HUES48 (cell line): ENCODE measurements around the gene HNRNPU.
"Not testable (repeated sequence)": the region's sequence is repeated elsewhere in the genome, so short reads cannot be mapped to it uniquely, and the experiment has no call there.

Source experiments
- H3K27ac ChIP-seq: one replicate; pipeline ENCODE4 v1.7.0; 2013; ENCODE audit warnings: low read depth, low read length, inconsistent platforms
- H3K27me3 ChIP-seq: 2 replicates; pipeline ENCODE4 v1.6.1; 2013; ENCODE audit warnings: mild to moderate bottlenecking, low read length; ENCODE audit not compliant: control insufficient read depth, insufficient read depth
- H3K36me3 ChIP-seq: 2 replicates; pipeline ENCODE4 v1.6.1; 2013; ENCODE audit warnings: low read length; ENCODE audit not compliant: control insufficient read depth, insufficient read depth
- H3K4me1 ChIP-seq: 2 replicates; pipeline ENCODE4 v1.6.1; 2013; ENCODE audit warnings: mild to moderate bottlenecking, low read length; ENCODE audit not compliant: control insufficient read depth, insufficient read depth
- H3K4me3 ChIP-seq: 2 replicates; pipeline ENCODE4 v1.5.1; 2013; ENCODE audit warnings: mild to moderate bottlenecking, low read depth, low read length
- H3K9ac ChIP-seq: 2 replicates; pipeline ENCODE4 v1.6.1; 2013; ENCODE audit warnings: mild to moderate bottlenecking, low read depth, low read length, moderate library complexity
- H3K9me3 ChIP-seq: 2 replicates; pipeline ENCODE4 v1.6.1; 2013; ENCODE audit warnings: low read length; ENCODE audit not compliant: control insufficient read depth, insufficient read depth

The HNRNPU gene

DNA sequence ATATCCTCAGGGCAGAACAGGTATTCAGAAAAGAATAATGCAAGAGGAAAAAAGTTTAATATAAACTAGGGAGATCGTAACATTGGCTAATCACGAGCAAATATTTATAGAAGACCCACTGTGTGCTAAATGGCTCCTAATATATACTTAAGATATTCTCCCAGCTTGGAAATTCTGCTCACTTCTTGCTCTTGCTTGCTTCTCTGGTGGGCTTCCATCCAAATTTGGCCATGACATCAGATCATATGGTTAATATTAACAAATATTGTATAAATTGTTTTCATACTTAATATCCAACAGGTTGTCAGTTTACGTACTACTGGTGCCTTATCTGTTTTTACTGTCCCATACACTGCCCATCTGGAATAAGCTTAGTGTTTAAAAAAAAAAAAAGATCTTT lies 27.8 kb downstream of the HNRNPU start:
- Histone ChIP-seq H3K4me3 (peak overlapping the region; percentile 96), H3K27me3 (no peaks in the 10 kb centered on the region), H3K36me3 (peaks cover 27% of the 10 kb centered on the region), H3K27ac (peak overlapping the region; percentile 100), H3K9ac (peak overlapping the region; percentile 100), H3K9me3 (no peaks in the 10 kb centered on the region), H3K4me1 (peaks cover 26% of the 10 kb centered on the region)

DNA sequence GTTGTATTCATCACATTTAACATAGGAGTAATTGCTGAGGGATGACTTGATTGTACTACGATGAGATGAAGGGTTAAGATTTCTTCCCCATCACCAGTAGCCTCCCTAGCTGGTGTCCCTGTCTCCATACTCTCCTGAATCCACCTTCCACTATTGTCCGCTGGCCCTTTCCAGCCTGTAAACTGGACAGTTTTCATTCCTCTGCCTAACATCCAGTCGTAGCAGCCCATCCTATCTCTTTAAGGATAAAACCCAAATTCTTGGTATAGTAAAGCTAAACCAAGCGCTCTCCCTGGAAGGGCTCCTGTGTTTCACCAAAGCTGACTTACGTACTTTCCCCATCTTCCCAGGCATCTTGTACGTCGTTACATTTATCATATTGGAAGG lies 28.2 kb downstream of the HNRNPU start:
- peak overlapping the region; percentile 96 for H3K4me3 ChIP-seq
- no peaks in the 10 kb centered on the region for H3K9me3 ChIP-seq
- peak overlapping the region; percentile 100 for H3K9ac ChIP-seq
- H3K4me1 ChIP-seq: peaks cover 26% of the 10 kb centered on the region
- H3K27ac ChIP-seq: peak overlapping the region; percentile 100
- no peaks in the 10 kb centered on the region for H3K27me3 ChIP-seq
- H3K36me3 ChIP-seq: peaks cover 22% of the 10 kb centered on the region

DNA sequence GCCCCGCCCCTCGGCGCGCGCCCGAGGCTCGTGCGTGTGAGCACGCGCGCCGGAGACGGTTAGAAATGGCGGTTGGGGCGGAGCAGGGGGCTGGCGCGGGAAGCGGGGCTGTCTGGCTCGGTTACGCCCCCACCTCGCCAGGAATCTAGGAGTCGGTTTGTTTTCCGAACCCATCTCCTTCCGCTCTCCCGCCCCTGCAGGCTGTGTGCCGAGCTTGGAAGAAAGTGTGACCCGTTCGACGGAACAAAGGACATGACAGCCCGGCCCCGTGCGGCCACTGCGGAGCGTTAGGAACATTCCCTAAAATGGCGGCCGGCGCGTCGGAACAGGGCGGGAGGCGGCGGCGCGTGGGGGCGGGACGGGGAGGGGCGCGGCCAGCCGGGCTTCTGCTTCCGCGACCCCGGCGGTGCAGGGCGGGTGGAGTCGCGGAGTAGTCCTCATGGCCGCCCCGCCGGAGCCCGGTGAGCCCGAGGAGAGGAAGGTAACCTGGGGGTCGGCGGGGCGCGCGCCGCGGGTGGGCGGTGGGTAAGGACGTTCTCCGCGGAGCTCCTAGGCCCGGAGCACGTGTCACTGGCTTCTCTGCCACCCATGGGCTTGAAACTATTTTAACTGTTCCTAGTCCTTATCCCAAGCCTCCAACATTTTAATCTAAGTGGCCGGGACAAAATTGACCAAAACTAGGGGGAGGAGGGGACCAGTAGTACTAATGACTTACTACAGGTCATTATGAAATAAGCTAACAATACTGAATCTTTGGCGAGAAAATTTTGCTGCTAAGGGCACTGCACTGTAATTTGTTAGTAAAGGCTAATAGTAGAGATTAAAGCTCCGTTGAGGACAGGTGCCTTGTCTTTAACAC lies 28.8 kb downstream of the HNRNPU start, which contains the start of gene COX20:
Gene COX20, plus strand, starts transcription at position 383 of the 859 bp plus-strand sequence. Its CDS starts 57 bp downstream, at position 440.
- Histone ChIP-seq H3K4me3 (peak within 1 kb of the TSS; percentile 96), H3K9ac (peak within 1 kb of the TSS; percentile 100), H3K36me3 (peaks cover 16% of the 10 kb centered on the region), H3K9me3 (no peaks in the 10 kb centered on the region), H3K4me1 (peaks cover 26% of the 10 kb centered on the region), H3K27ac (peak within 1 kb of the TSS; percentile 100), H3K27me3 (no peaks in the 10 kb centered on the region)

DNA sequence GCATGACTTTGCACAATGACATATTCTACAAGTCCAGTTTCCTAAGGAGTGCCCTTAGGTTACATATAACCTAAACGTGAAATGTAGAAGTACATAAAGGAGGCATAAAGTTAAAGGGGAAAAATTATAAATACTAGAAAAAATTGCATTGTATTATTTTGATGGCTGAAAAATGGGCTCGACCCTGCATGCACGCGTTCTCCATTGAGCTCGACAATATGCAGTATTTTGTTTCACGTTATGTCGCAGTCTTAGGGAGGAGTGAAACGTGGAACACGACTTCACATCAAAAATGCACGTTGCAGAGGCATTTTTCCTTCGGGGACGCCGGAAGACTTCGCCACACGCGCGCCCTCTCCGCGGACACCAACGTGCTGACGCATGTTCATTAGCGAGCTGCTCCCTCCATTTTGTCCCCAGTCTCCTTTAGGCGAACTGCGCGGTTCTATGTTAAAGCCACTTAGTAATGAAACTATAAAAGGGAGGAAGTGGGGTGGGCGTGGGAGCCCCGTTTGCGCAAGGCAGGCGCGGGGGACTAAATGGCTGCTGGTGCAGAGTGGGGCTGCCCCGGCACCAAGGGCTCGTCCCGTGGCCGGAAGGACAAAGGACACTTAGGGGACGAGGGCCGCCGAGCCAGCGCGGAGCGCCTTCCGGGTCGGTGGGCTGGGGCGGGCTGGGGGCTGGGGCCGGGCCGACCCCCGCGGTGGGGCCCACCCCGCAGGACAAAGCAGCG lies 29.6 kb downstream of the HNRNPU start:
- peaks cover 8% of the 10 kb centered on the region for H3K36me3 ChIP-seq
- H3K4me3 ChIP-seq: peak overlapping the region; percentile 96
- peaks cover 26% of the 10 kb centered on the region for H3K4me1 ChIP-seq
- H3K27ac ChIP-seq: peak overlapping the region; percentile 100
- H3K27me3 ChIP-seq: no peaks in the 10 kb centered on the region
- peak overlapping the region; percentile 100 for H3K9ac ChIP-seq
- H3K9me3 ChIP-seq: no peaks in the 10 kb centered on the region

DNA sequence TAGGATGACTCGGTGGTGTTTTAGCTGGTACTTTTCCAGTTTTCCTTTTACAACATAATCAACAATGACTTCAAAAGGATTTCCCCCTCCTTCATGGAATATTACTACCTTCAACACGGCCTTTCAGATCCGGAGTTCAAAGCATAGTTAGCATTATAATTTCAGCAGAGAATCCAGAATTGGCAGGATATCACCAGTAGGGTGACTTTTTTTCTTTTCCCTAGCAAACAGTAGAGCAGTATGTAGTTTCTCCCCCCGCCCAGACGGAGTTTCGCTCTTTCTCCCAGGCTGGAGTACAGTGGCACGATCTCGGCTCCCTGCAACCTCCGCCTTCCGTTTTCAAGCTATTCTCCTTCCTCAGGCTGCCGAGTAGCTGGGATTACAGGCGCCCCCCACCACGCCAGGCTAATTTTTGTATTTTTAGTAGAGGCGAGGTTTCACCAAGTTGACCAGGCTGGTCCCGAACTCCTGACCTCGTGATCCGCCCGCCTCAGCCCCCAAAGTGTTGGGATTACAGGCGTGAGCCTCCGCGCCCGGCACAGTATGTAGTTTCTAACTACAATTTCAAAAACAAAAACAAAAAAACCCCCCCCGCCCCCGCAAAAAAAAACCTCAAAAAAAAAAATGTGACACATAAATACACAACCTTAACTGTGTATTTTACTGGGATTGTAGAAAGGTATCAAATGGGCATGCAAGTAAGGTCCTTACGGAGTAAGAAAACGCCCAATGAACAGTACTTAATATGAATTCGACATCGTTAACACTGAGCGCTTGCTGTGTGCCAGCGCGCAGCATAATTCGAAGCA lies 30.4 kb downstream of the HNRNPU start:
- peaks cover 26% of the 10 kb centered on the region for H3K4me1 ChIP-seq
- H3K27me3 ChIP-seq: no peaks in the 10 kb centered on the region
- peak overlapping the region; percentile 58 for H3K4me3 ChIP-seq
- peak overlapping the region; percentile 100 for H3K9ac ChIP-seq
- no peaks in the 10 kb centered on the region for H3K9me3 ChIP-seq
- peaks cover under 1% of the 10 kb centered on the region for H3K36me3 ChIP-seq
- peak overlapping the region; percentile 100 for H3K27ac ChIP-seq

DNA sequence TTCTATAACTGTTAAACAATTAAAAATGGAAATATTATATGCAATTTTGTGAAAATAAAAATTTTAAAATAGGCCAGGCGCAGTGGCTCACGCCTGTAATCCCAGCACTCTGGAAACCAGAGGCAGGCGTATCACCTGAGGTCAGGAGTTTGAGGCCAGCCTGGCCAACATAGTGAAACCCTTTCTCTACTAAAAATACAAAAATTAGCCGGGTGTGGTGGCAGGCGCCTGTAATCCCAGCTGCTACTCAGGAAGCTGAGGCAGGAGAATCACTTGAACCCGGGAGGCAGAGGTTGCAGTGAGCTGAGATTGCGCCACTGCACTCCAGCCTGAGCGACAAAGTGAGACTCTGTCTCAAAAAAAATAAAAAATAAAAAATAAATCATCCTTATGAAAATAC lies 31.1 kb downstream of the HNRNPU start:
- H3K27ac ChIP-seq: peak overlapping the region; percentile 100
- H3K4me3 ChIP-seq: 0 out of 2 replicates have a peak overlapping the region, but pooled peaks have one; percentile 58
- H3K4me1 ChIP-seq: peaks cover 26% of the 10 kb centered on the region
- not testable (repeated sequence) for H3K27me3 ChIP-seq, H3K36me3 ChIP-seq, H3K9me3 ChIP-seq, H3K9ac ChIP-seq

DNA sequence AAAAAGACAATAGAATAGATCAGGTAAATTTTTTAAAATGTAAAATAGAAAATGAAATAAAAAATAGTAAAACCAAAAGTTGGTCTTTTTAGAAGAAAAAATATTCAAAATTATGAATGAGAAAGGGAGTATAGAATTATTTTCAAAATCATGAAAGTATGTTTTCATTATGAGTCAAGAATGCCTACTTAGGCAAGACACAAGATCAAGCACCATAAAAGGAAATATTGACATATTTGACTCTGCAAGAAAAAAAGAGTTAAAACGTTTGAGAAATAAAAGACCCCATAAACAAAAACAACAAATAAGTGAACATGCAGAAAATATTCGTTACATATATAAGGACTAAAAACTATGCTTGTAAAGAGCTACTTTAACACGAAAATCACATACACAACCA lies 33.7 kb downstream of the HNRNPU start:
- no peak overlapping the region for H3K27ac ChIP-seq
- no peak overlapping the region for H3K9ac ChIP-seq
- no peak overlapping the region for H3K4me3 ChIP-seq
- H3K9me3 ChIP-seq: no peaks in the 10 kb centered on the region
- no peaks in the 10 kb centered on the region; the same call in 1 of the 2 replicates for H3K36me3 ChIP-seq
- no peaks in the 10 kb centered on the region for H3K27me3 ChIP-seq
- peaks cover 10% of the 10 kb centered on the region; the same call in 1 of the 2 replicates for H3K4me1 ChIP-seq

DNA sequence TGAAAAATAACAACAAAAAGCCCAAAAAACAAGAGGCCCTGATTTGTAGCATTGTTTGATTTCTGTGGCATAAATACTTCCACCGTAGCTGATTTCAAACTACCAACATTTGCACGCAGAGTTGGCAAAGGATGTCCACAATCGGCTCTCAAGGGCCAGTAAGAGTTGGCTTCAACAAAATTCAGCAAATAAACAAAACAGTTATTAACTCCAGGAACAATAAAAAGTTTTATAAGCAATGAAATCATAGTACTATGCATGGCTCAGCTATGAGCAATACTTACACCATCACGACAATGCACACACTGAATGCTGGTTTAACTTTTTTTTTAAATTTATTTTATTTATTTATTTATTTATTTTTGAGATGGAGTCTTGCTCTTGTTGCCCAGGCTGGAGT lies 37.6 kb downstream of the HNRNPU start:
- Histone ChIP-seq H3K9ac (no peak overlapping the region), H3K27ac (no peak overlapping the region), H3K36me3 (peaks cover 4% of the 10 kb centered on the region), H3K27me3 (no peaks in the 10 kb centered on the region), H3K9me3 (no peaks in the 10 kb centered on the region), H3K4me1 (peaks cover 8% of the 10 kb centered on the region; the same call in 1 of the 2 replicates), H3K4me3 (no peak overlapping the region)

DNA sequence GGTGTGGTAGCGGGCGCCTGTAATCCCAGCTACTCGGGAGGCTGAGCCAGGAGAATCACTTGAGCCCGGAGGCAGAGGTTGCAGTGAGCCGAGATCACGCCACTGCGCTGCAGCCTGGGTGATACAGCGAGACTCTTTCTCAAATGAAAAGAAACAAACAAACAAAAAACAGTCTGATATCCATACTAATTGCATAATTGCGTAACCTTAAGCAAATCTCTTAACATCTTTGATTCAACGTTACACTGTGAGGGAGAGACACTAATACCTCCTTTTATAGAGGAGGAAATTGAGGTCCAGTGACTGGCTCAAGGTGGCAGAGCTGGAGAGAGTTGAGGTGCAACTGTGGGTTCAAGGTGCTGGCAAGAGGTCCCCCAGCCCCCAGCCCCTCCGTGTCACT lies 41.5 kb downstream of the HNRNPU start:
- H3K27me3 ChIP-seq: no peaks in the 10 kb centered on the region
- H3K4me3 ChIP-seq: no peak overlapping the region
- H3K9ac ChIP-seq: no peak overlapping the region
- H3K36me3 ChIP-seq: peaks cover 4% of the 10 kb centered on the region
- no peaks in the 10 kb centered on the region for H3K9me3 ChIP-seq
- peaks cover 20% of the 10 kb centered on the region; the same call in 1 of the 2 replicates for H3K4me1 ChIP-seq
- no peak overlapping the region for H3K27ac ChIP-seq

DNA sequence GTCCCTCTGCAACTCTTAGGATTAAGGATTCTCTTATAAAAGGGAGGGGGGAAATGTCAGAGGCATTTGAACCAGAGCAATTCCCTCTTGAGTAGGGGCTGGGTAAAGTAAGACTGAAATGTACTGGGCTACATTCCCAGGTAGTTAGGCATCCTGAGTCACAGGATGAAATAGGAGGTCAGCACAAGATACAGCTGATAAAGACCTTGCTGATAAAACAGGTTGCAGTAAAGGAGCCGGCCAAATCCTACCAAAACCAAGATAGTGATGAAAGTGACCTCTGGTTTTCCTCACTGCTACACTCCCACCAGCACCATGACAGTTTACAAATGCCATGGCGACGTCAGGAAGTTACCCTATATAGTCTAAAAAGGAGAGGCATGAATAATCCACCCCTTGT lies 43.2 kb downstream of the HNRNPU start:
- H3K27ac ChIP-seq: no peak overlapping the region
- no peak overlapping the region for H3K9ac ChIP-seq
- H3K9me3 ChIP-seq: no peaks in the 10 kb centered on the region
- no peaks in the 10 kb centered on the region for H3K27me3 ChIP-seq
- no peak overlapping the region for H3K4me3 ChIP-seq
- H3K4me1 ChIP-seq: peaks cover 30% of the 10 kb centered on the region
- peaks cover 4% of the 10 kb centered on the region for H3K36me3 ChIP-seq
